Stimulated activated CD8-positive, alpha-beta memory T cell treated with anti-CD3 and anti-CD28 coated beads, Interleukin-12 subunit alpha, Interleukin-12 subunit beta, amount 100 ng/mL, for 4 hours (primary cell): Measurements from ENCODE around the gene POLR1G.
A peak's percentile ranks its signal among the peaks of the same experiment; 100 is the strongest.
"Not testable (repeated sequence)": the region's sequence is repeated elsewhere in the genome, so short reads cannot be mapped to it uniquely, and the experiment has no call there.

ENCODE experiments used
- DNase-seq: peaks from one replicate; pipeline ENCODE4 v3.0.0-alpha.2; 2020; ENCODE audit warnings: low read depth

POLR1G gene

GRCh38 chr19:45420356-45420755, 13.9 kb downstream of the POLR1G start:
- no peak for DNase-seq

- no peak for DNase-seq
Observed at GRCh38 chr19:45420871-45421270, 14.4 kb downstream of the POLR1G start.

- no peak for DNase-seq
Observed at GRCh38 chr19:45421947-45422498, 15.6 kb downstream of the POLR1G start.

GRCh38 chr19:45423033-45423588, 16.7 kb downstream of the POLR1G start:
- DNase-seq = peak; percentile 66

- no peak for DNase-seq
Observed at GRCh38 chr19:45423589-45424190, 17.2 kb downstream of the POLR1G start, which contains the start of gene ERCC1. Gene ERCC1, minus strand, starts transcription at chr19:45423917. Its CDS starts 543 bp downstream, at chr19:45423374.

GRCh38 chr19:45424191-45425058, 18.0 kb downstream of the POLR1G start:
- no peak for DNase-seq

- DNase-seq = no peak
Observed at GRCh38 chr19:45428384-45429231, 22.2 kb downstream of the POLR1G start.

GRCh38 chr19:45429896-45430295, 23.5 kb downstream of the POLR1G start:
- DNase-seq = not testable (repeated sequence)

- not testable (repeated sequence) for DNase-seq
Observed at GRCh38 chr19:45431008-45431407, 24.6 kb downstream of the POLR1G start.

GRCh38 chr19:45432543-45432942, 26.1 kb downstream of the POLR1G start:
- DNase-seq = not testable (repeated sequence)

- no peak for DNase-seq
Observed at GRCh38 chr19:45437328-45437727, 30.9 kb downstream of the POLR1G start.

GRCh38 chr19:45439190-45439568, 32.7 kb downstream of the POLR1G start:
- no peak for DNase-seq

GRCh38 chr19:45439569-45440258, 33.3 kb downstream of the POLR1G start:
- DNase-seq = peak; percentile 83

- DNase-seq = no peak
Observed at GRCh38 chr19:45440259-45440638, 33.8 kb downstream of the POLR1G start.

- DNase-seq = no peak
Observed at GRCh38 chr19:45440873-45441654, 34.6 kb downstream of the POLR1G start.

GRCh38 chr19:45442408-45442777, 35.9 kb downstream of the POLR1G start:
- DNase-seq = no peak

GRCh38 chr19:45442778-45443461, 36.5 kb downstream of the POLR1G start:
- DNase-seq = no peak

- DNase-seq = peak; percentile 45
Observed at GRCh38 chr19:45443462-45444317, 37.2 kb downstream of the POLR1G start.
